Measurements from ENCODE around the gene KNOP1.

- TF ChIP-seq POLR2A (IDR thresholded peaks at IDR 0.05) (no peak), CTCF (IDR thresholded peaks at IDR 0.05) (no peak)
Observed at GRCh38 chr16:19705146-19705501, 12.9 kb downstream of the KNOP1 start.
